Fibroblast of lung (primary cell): ENCODE data around the gene NME8. TPM values are rescaled to one million over a fixed set of nuclear protein-coding genes. Genes with fewer than 3 reads are reported as not detected.

Source experiments
- DNase-seq, 2 donors: peaks; one replicate each; pipeline versions ENCODE4 v3.0.0 to v3.0.0-alpha.2; 2010; ENCODE audit warnings: low read depth in 2 of 2
- H2AFZ ChIP-seq: 2 replicates; pipeline ENCODE4 v1.5.1; 2012; ENCODE audit warnings: low read length, control low read depth, inconsistent platforms
- H3K27ac ChIP-seq: 2 replicates; pipeline ENCODE4 v1.5.1; 2011; ENCODE audit warnings: low read length, control low read depth; ENCODE audit not compliant: insufficient read depth
- H3K27me3 ChIP-seq: 2 replicates; pipeline ENCODE4 v1.5.1; 2011; ENCODE audit warnings: mild to moderate bottlenecking, low read length; ENCODE audit not compliant: control insufficient read depth, insufficient read depth
- H3K36me3 ChIP-seq: 2 replicates; pipeline ENCODE4 v1.5.1; 2011; ENCODE audit warnings: low read length; ENCODE audit not compliant: control insufficient read depth, insufficient read depth
- H3K4me1 ChIP-seq: 2 replicates; pipeline ENCODE4 v1.5.1; 2011; ENCODE audit warnings: low read length; ENCODE audit not compliant: control insufficient read depth, insufficient read depth; ENCODE audit errors: extremely low read depth
- H3K4me2 ChIP-seq: 2 replicates; pipeline ENCODE4 v1.5.1; 2011; ENCODE audit warnings: low read length, control low read depth; ENCODE audit not compliant: insufficient read depth; ENCODE audit errors: extremely low read depth
- H3K4me3 ChIP-seq, 4 experiments: fragments of 200-600 bp in 1 of 4; sonication (generic) in 1 of 4; replicated peaks in 1 of 4; 2 replicates each; pipeline ENCODE4 v1.5.1; 2011 to 2016; ENCODE audit warnings: low read length in 4 of 4, low read depth in 3 of 4, mild to moderate bottlenecking in 3 of 4, control low read depth in 2 of 4, inconsistent platforms in 1 of 4, mixed read lengths in 1 of 4; ENCODE audit not compliant: insufficient read depth in 1 of 4; ENCODE audit errors: control extremely low read depth in 1 of 4
- H3K79me2 ChIP-seq: 2 replicates; pipeline ENCODE4 v1.5.1; 2012; ENCODE audit warnings: mild to moderate bottlenecking, low read length, inconsistent platforms; ENCODE audit not compliant: control insufficient read depth, insufficient read depth
- H3K9ac ChIP-seq: 2 replicates; pipeline ENCODE4 v1.5.1; 2011; ENCODE audit warnings: mild to moderate bottlenecking, low read length, control low read depth; ENCODE audit not compliant: insufficient read depth
- H3K9me3 ChIP-seq: 2 replicates; pipeline ENCODE4 v1.5.1; 2012; ENCODE audit warnings: low read depth, low read length; ENCODE audit not compliant: control insufficient read depth, insufficient read depth
- H4K20me1 ChIP-seq: 2 replicates; pipeline ENCODE4 v1.5.1; 2011; ENCODE audit warnings: low read length; ENCODE audit not compliant: control insufficient read depth, insufficient read depth; ENCODE audit errors: extremely low read depth
- EZH2 ChIP-seq: IDR thresholded peaks from 2 replicates; pipeline ENCODE4 v1.5.1; 2012; ENCODE audit warnings: low read length, control low read depth, mild to moderate bottlenecking; ENCODE audit errors: missing control alignments
- polyA plus RNA-seq, 2 donors: library from polyadenylated mRNA; depleted of rRNA in 1 of 2; stranded (reverse) in 1 of 2; unstranded in 1 of 2; fragments of >200 nt; gene quantifications; 2 replicates each; pipeline ENCODE4 v1.2.1, GENCODE V29; 2011 to 2012; ENCODE audit warnings: missing spikeins in 1 of 2
- total RNA-seq: library from RNA; depleted of rRNA; stranded (reverse); fragments of >200 nt; gene quantifications from 2 replicates; pipeline ENCODE4 v1.2.1, GENCODE V29; 2014
- TF ChIP-seq, protein P1 (sequence below), 2 donors: IDR thresholded peaks in 1 of 2; conservative IDR thresholded peaks in 1 of 2; 1 replicate in 1 of 2; 2 replicates in 1 of 2; pipeline ENCODE4 v1.5.1; 2011 to 2012; ENCODE audit warnings: low read length in 2 of 2, control low read depth in 1 of 2, inconsistent platforms in 1 of 2, low read depth in 1 of 2, mild to moderate bottlenecking in 1 of 2

The NME8 gene
- total and polyA plus RNA-seq, 2 donors (not counting 1 experiment from before 2014, with no cell fraction given) = not detected

DNA sequence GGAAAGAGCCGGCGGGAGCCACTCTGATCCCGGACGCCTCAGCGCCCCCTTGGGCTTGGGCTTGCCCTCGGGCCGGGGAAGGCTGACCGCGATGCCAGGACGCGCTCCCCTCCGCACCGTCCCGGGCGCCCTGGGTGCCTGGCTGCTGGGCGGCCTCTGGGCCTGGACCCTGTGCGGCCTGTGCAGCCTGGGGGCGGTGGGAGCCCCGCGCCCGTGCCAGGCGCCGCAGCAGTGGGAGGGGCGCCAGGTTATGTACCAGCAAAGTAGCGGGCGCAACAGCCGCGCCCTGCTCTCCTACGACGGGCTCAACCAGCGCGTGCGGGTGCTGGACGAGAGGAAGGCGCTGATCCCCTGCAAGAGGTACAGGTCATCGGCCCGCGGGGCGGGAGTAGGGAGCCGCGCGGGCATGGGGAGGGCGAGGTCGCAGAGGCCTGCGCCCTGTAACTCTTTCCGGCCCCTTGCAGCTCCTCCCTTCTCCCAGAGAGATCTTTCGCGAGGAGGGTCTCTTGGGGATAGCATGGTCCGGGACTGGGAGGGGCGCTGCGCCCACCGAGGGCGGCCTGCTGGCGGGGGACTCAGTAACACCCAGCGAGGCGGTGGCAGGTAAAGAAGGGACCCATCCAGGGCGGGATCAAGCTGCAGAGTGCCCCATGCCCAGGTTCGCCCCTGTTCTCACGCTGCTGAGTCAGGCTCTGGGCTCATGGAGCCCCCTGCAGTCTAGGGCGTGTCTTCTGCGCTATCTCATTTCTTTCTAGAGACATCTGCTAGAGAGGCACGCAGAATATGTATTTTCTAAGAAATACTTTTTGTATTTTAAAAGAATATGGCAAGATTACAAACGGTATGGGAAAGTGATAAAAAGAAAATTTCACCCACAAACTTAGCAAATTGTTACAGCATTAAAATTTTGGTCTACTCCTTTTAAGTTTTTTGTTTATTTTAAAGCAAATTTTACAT, 72.7 kb downstream of the NME8 start:
- Histone ChIP-seq H3K4me1 (no peaks in the 10 kb centered on the region), H3K9ac (peak overlapping the region; percentile 57), H3K27ac (peak overlapping the region; percentile 22), H3K4me3 (peak overlapping the region; percentile 38 to 68 (median 59)), H3K36me3 (no peaks in the 10 kb centered on the region), H3K79me2 (no peaks in the 10 kb centered on the region), H4K20me1 (no peaks in the 10 kb centered on the region), H2AFZ (peak overlapping the region; percentile 71), H3K9me3 (no peaks in the 10 kb centered on the region), H3K27me3 (peaks cover 7% of the 10 kb centered on the region), H3K4me2 (peak overlapping the region; percentile 83)
- TF ChIP-seq, protein P1, sequence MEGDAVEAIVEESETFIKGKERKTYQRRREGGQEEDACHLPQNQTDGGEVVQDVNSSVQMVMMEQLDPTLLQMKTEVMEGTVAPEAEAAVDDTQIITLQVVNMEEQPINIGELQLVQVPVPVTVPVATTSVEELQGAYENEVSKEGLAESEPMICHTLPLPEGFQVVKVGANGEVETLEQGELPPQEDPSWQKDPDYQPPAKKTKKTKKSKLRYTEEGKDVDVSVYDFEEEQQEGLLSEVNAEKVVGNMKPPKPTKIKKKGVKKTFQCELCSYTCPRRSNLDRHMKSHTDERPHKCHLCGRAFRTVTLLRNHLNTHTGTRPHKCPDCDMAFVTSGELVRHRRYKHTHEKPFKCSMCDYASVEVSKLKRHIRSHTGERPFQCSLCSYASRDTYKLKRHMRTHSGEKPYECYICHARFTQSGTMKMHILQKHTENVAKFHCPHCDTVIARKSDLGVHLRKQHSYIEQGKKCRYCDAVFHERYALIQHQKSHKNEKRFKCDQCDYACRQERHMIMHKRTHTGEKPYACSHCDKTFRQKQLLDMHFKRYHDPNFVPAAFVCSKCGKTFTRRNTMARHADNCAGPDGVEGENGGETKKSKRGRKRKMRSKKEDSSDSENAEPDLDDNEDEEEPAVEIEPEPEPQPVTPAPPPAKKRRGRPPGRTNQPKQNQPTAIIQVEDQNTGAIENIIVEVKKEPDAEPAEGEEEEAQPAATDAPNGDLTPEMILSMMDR (conservative IDR thresholded peaks at IDR 0.05 in 1 of 2, IDR thresholded peaks at IDR 0.05 in 1 of 2; ENCODE audit: low read depth in 1 of 2, low read length in 2 of 2) = no peak
- no peak for TF ChIP-seq EZH2
- DNase-seq = peak in 1 of 2 donors; percentile 56

DNA sequence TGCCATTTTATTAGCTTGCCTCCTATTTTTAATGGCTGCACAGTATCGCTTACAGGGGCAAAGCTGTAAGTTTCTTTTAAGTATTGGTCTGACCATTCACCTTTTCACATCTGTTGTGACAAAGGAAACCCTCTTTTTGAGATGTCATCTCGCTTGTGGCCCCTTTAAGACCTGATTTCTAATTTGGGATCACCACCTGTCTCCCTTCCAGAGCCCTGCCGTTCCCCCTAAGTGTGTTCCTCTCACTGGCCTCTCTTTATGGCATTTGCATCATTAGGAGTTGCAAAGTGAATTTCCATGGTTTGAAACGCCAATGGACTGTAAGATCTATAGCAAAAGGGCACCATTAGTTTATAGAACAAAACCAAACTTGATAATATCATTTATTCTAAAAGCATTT, 73.5 kb downstream of the NME8 start:
- peak overlapping the region; percentile 33 for H3K4me2 ChIP-seq
- peak overlapping the region in 1 of 4 experiments; percentile 68 for H3K4me3 ChIP-seq

DNA sequence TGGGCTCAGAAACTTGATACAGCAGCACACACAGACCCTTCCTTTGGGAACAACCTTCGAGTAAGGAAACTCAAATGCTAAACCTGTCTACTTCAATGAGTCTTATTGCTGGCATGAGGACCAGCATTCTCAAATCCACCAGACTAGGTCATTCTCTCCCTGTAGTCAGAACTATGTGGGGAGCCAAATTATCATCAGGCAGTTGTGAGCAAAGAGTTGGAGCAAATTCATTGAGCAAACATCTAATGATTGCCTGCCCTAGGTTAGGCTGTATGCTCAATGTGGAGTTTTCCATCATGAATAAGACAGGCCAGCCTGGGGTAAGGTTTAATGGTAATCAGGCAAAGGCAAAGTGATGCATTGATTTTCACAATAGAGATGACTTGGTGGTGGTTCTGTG, 75.6 kb downstream of the NME8 start:
- no peak overlapping the region for H3K27ac ChIP-seq
- no peak overlapping the region for H3K4me2 ChIP-seq
- H2AFZ ChIP-seq = no peak overlapping the region
- no peak overlapping the region for H3K9ac ChIP-seq
- TF ChIP-seq EZH2 = no peak
- TF ChIP-seq, protein P1 (conservative IDR thresholded peaks at IDR 0.05 in 1 of 2, IDR thresholded peaks at IDR 0.05 in 1 of 2; ENCODE audit: low read depth in 1 of 2, low read length in 2 of 2) = no peak
- no peak overlapping the region for H3K4me3 ChIP-seq
- peak in 1 of 2 donors; percentile 57 for DNase-seq
- no peaks in the 10 kb centered on the region for H3K36me3 ChIP-seq
- no peaks in the 10 kb centered on the region for H4K20me1 ChIP-seq
- no peaks in the 10 kb centered on the region for H3K9me3 ChIP-seq
- H3K27me3 ChIP-seq = no peaks in the 10 kb centered on the region
- no peaks in the 10 kb centered on the region for H3K79me2 ChIP-seq
- no peaks in the 10 kb centered on the region for H3K4me1 ChIP-seq

More for the DNA sequence above, 73.5 kb downstream of the NME8 start:
- H2AFZ ChIP-seq = no peak overlapping the region
- TF ChIP-seq, protein P1 (conservative IDR thresholded peaks at IDR 0.05 in 1 of 2, IDR thresholded peaks at IDR 0.05 in 1 of 2; ENCODE audit: low read depth in 1 of 2, low read length in 2 of 2) = no peak
- TF ChIP-seq EZH2 = no peak
- no peak overlapping the region for H3K27ac ChIP-seq
- no peak for DNase-seq
- no peak overlapping the region for H3K9ac ChIP-seq
- H3K79me2 ChIP-seq = no peaks in the 10 kb centered on the region
- H3K27me3 ChIP-seq = peaks cover 5% of the 10 kb centered on the region
- no peaks in the 10 kb centered on the region for H4K20me1 ChIP-seq
- H3K9me3 ChIP-seq = no peaks in the 10 kb centered on the region
- H3K4me1 ChIP-seq = no peaks in the 10 kb centered on the region
- no peaks in the 10 kb centered on the region for H3K36me3 ChIP-seq
